ENCODE data around the gene VN1R5.
"Not testable (repeated sequence)": the region's sequence is repeated elsewhere in the genome, so short reads cannot be mapped to it uniquely, and the experiment has no call there.

VN1R5 gene

GRCh38 chr1:247255772-247256171, at the start of gene VN1R5:
VN1R5 (plus strand) TSS chr1:247256072.
- not testable (repeated sequence) for DNase-seq (ENCODE audit: low spot score)

DNA sequence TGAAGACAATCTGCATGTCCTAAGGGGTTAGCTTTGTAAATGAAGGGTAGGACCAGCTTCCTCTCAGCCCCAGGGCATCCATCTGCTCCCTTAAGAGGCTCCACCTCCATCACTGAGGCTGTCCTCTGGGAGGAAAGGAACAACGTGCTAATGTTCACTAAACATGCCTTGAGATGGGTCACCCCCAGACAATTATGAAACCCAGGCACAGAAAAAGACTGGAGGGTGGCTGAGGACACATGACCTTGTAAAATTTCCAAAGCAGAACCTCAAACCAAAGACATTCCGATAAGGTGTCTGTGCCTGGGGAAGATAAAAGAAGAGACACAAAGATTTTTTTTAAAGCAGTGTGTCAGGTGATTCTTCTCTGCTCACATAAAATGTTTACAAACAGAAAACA, 46.5 kb upstream of the VN1R5 start:
- DNase-seq (ENCODE audit: low spot score), result no peak

GRCh38 chr1:247210062-247210375, 45.9 kb upstream of the VN1R5 start:
- DNase-seq (ENCODE audit: low spot score), result no peak

- peak; percentile 96 for DNase-seq (ENCODE audit: low spot score)
These were observed 45.3 kb upstream of the VN1R5 start for GRCh38 chr1:247210376-247211117.

DNA sequence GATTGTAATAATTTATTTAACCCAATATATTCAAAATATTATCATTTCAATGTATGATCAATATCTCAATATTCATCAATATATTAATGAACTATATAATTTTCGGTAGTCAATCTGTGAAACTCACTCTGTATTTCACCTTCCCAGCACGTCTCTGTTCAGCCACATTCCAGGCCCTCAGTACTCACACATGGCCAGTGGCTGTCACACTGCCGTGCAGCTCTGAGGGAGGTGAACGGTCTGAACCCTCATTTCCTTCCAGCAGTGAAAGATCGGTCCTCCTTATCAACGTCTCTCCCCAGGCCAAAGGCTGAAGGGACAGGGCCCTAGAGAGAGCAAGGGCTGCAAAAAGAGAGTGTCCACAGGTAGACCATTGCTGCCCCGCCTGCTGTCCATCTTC, 44.5 kb upstream of the VN1R5 start:
- DNase-seq (ENCODE audit: low spot score), result no peak

DNA sequence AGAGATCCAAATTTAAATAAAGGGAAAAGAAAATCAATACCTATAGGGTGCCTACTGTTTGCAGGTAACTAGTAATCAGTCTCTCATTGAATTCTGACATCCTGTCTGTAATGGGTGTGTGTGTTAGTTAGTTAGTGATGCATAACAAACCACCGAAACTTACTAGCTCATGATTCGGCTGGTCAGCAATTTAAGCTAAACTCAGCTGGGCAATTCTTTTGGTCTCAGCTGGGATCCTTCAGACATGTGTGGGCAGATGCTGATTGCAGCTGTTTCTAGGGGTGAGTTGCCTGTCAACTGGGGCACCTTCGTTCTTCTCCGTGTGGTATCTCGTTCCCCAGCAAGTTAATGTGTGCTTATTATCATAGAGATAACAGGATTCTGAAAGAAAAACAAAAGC, 43.9 kb upstream of the VN1R5 start:
- DNase-seq (ENCODE audit: low spot score), result no peak

DNA sequence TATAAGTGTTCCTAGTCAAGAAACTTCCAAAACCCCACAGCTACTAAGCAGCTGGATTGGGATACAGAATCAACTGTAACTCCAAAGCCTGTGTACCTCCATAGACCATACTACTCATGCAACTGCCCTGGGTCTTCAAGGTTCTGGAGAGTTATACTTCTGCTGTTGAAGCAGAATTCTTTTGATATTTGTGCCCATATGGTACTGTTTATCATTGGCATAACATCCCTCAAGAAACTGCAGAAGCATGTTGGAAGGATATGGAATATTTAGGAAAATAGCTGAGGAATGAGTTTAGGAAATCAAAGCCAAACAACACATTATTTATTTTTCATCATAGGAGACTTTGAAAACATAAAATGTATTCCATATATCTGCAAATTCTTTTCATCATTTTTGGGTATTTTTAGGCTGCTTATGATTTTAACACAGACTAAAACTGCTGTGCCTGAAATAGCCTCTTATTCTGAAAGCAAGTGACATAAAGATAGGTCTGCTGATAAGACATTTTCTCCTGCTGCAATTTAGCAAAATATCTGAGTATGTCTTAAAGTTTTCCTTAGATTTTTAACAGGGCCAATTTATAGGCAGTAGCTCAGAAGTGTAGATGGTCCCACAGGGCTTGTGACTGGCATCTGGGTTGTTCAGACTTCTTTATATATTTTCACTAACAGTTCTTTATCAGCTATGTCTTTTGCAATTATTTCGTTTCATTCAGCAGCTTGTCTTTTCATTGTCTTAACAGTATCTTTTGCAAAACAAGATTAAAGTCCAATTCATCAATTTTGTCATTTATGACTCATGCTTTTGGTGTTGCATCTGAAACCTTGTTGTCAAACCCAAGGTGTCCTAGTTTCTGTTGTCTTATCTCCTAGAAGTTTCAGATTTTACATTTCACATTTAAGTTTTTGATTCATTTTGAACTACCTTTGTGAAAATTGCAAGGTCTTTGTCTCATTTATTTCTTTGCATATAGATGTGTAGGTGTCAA, 43.0 kb upstream of the VN1R5 start:
- no peak for DNase-seq (ENCODE audit: low spot score)

GRCh38 chr1:247216261-247216660, 39.6 kb upstream of the VN1R5 start:
- DNase-seq (ENCODE audit: low spot score), result no peak

DNA sequence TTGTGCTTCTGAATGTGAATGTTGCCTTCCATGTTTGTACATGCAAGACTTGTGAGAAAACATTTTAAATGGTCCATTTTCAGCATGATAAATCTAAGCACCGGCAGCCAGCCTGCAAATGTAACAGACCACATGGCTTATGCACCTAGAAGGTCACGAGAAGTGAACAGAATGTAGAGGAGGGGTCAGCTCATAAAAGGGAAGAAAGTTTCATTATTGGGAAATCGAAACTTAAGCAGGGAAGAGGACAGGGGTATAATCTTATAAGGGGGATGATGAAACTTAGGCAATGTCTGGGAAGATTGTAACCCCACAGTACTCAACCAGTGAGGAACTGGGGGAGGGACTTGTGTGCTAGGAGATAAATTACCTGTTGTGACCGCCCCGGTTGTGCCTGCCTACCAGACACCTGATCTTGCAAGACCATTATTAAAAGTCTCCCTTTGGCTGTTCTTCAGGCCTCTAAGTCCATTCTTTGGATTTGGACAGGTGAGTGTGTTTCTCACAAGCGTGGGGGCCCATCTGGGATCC, 37.7 kb upstream of the VN1R5 start:
- DNase-seq (ENCODE audit: low spot score), result no peak

- not testable (repeated sequence) for DNase-seq (ENCODE audit: low spot score)
These were observed 35.6 kb upstream of the VN1R5 start for GRCh38 chr1:247220280-247220679.

- DNase-seq (ENCODE audit: low spot score), result no peak
These were observed 33.0 kb upstream of the VN1R5 start for GRCh38 chr1:247222840-247223239.

GRCh38 chr1:247224822-247225221, 31.1 kb upstream of the VN1R5 start:
- DNase-seq (ENCODE audit: low spot score), result no peak

GRCh38 chr1:247228133-247228532, 27.7 kb upstream of the VN1R5 start:
- DNase-seq (ENCODE audit: low spot score), result no peak

DNA sequence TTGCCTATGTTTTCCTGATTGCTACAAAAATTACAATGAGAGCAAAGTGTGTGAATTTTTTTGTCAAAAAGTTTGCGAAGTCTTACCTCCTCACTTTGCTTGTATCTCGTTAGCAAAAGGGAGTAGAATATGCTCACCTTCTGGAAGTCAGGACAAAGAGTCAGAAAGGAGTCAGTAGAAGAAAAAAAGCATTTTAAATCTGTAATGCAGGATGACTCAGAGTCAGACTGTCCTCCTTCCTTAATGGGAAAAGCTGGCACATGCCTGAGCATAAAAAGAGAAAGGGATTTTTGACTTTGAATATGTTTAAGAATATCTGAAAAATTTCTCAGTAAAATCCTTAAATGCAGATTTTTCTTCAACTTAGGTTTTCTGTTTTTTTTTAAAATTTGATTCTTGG, 14.2 kb upstream of the VN1R5 start:
- no peak for DNase-seq (ENCODE audit: low spot score)

DNA sequence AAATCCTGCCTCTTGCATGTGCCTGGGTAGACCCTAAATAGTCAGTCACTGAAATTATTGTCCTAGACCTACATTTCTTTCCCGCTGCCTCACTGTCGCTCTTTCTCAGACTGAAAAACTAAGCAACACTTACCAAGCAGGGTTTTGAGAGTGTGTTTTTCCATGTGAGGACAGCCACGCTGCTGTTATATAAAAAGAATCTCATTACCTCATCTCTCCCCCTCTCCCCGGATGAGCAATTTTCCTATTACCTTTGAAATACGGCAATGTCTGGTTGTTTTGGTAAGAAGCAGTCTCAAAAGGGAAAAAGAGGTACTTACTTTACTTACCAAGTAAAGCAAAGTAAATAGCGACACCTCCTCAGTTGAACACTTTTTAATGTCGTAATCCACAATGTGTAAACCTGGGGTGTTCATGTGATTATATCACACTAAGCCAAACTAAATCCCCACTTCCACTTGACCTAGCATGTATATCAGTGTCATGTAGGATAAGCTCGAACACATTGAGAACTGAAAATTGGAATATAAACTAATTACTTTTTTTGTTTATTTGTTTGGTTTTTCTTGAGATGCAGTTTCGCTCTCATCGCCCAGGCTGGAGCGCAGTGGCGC, 12.2 kb upstream of the VN1R5 start:
- no peak for DNase-seq (ENCODE audit: low spot score)

GRCh38 chr1:247246325-247247115, 9.4 kb upstream of the VN1R5 start:
- no peak for DNase-seq (ENCODE audit: low spot score)

- DNase-seq (ENCODE audit: low spot score), result no peak
These were observed 8.3 kb upstream of the VN1R5 start for GRCh38 chr1:247247568-247247967.

- DNase-seq (ENCODE audit: low spot score), result no peak
These were observed 10.2 kb downstream of the VN1R5 start for GRCh38 chr1:247266053-247266452.

- DNase-seq (ENCODE audit: low spot score), result no peak
These were observed 12.6 kb downstream of the VN1R5 start for GRCh38 chr1:247268390-247269045.

GRCh38 chr1:247269133-247269532, 13.3 kb downstream of the VN1R5 start:
- DNase-seq (ENCODE audit: low spot score), result no peak

DNA sequence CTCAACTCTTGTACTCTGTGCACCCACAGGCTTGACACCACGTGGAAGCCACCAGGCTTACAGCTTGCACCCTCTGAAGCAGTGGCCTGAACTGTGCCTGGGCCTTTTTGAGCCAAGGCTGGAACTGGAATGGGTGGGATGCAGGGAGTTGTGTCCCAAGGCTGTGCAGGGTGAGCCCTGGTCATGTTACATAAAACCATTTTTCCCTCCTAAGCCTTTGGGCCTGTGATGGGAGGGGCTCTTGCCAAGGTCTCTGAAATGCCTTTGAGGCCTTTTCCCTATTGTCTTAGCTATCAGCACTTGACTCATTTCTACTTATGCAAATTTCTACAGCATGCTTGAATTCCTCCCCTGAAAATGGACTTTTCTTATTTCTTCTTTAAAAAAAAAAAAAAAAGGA, 14.1 kb downstream of the VN1R5 start:
- DNase-seq (ENCODE audit: low spot score), result no peak

All from germinal center (tissue), 1 donor.